Mesothelial cell of epicardium (in vitro differentiated cells): ENCODE data around the gene OBP2A. TPM values are rescaled to one million over a fixed set of nuclear protein-coding genes. Genes with fewer than 3 reads are reported as not detected.

Source experiments
- DNase-seq, 2 experiments: peaks; one replicate each; pipeline ENCODE4 v3.0.0; 2021; ENCODE audit warnings: low spot score in 2 of 2; ENCODE audit not compliant: unreplicated experiment in 2 of 2
- H3K27ac Mint-ChIP-seq: 2 replicates; pipeline ENCODE4 v1.8.0; 2021; ENCODE audit warnings: mixed read lengths
- H3K27me3 Mint-ChIP-seq: 2 replicates; pipeline ENCODE4 v1.8.0; 2021; ENCODE audit warnings: low read depth, mixed read lengths
- H3K36me3 Mint-ChIP-seq: 2 replicates; pipeline ENCODE4 v1.8.0; 2021; ENCODE audit warnings: mixed read lengths
- H3K4me1 Mint-ChIP-seq: 2 replicates; pipeline ENCODE4 v1.8.0; 2021; ENCODE audit warnings: mixed read lengths
- H3K4me3 Mint-ChIP-seq: 2 replicates; pipeline ENCODE4 v1.8.0; 2021; ENCODE audit warnings: mild to moderate bottlenecking, moderate library complexity, mixed read lengths
- H3K9me3 Mint-ChIP-seq: 2 replicates; pipeline ENCODE4 v1.8.0; 2021; ENCODE audit warnings: mixed read lengths
- CTCF ChIP-seq: fragments of 200-600 bp; sonication (generic); IDR thresholded peaks from one replicate; pipeline ENCODE4 v1.5.0; 2021; ENCODE audit warnings: antibody characterized with exemption; ENCODE audit not compliant: unreplicated experiment
- total RNA-seq: library from RNA; stranded (reverse); gene quantifications from 3 replicates; pipeline ENCODE4 v1.2.1, GENCODE V29; 2021

Gene OBP2A
- total RNA-seq, 1 donor from 2014 or later: not detected

DNA sequence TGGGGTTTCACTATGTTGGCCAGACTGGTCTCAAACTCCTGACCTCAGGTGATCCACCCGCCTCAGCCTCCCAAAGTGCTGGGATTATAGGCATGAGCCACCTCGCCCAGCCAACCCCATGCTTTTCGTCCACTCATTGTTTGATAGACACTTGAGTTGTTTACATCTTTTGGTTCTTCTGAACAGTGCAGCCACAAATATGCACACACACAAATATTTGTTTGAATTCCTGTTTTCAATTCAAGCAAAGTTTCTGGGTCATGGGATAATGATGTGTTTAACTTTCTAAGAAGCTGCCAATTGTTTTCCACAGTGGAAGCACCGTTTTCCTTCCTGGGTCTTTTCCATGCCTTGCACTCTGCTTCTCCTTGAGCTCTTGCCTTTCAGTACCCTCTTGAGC lies 8.8 kb downstream of the OBP2A start:
- Mint-ChIP-seq H3K36me3 (no peaks in the 10 kb centered on the region), H3K27ac (no peak overlapping the region), H3K9me3 (peaks cover 13% of the 10 kb centered on the region), H3K4me3 (no peak overlapping the region), H3K4me1 (no peaks in the 10 kb centered on the region), H3K27me3 (no peaks in the 10 kb centered on the region)
- no peak for TF ChIP-seq CTCF
- no peak for DNase-seq

DNA sequence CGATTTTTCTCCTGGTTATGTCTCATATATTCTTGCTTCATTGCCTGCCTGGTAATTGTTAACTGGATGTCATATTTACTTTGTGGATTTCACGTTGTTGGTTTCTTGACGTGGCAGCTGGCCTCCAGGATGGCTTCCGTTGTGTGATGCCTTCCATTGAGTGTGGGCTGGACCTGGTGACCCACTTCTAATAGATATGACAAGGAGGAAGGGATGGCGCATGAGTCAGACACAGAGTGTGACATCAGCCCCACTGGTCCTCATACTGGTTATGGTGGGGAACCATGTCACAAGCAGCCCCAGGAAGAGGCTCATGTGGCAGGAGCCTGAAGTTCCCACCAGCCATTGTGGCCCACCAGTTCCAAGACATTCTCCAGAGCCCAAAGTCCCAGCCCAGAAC lies 9.3 kb downstream of the OBP2A start:
- H3K4me3 Mint-ChIP-seq: no peak overlapping the region
- no peak overlapping the region for H3K27ac Mint-ChIP-seq
- H3K9me3 Mint-ChIP-seq: peaks cover 13% of the 10 kb centered on the region
- DNase-seq: no peak
- TF ChIP-seq CTCF: no peak
- H3K4me1 Mint-ChIP-seq: no peaks in the 10 kb centered on the region
- H3K36me3 Mint-ChIP-seq: no peaks in the 10 kb centered on the region
- no peaks in the 10 kb centered on the region for H3K27me3 Mint-ChIP-seq

DNA sequence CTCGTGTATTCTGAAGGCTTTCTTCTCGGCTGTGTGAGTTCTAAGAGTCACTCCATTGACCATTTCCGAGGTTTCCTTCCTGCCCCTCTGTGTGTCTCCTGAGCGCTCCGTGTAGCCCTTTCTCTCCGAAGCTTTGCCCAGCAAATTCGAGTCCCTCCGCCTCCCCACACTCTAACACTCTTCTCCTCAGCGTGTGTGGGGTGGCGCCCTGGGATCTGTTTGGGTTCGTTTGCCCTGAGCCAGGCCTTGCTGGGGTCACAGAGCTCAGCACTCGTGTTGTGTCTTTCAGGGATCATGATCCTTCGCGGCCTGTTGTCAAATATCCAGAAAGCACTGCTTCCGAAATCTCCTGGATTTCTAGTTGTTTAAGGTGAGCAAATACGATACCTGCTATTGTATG lies 10.0 kb downstream of the OBP2A start:
- no peaks in the 10 kb centered on the region for H3K27me3 Mint-ChIP-seq
- DNase-seq: no peak
- peaks cover 5% of the 10 kb centered on the region for H3K4me1 Mint-ChIP-seq
- H3K9me3 Mint-ChIP-seq: peaks cover 13% of the 10 kb centered on the region
- TF ChIP-seq CTCF: no peak
- H3K36me3 Mint-ChIP-seq: no peaks in the 10 kb centered on the region
- H3K4me3 Mint-ChIP-seq: no peak overlapping the region
- H3K27ac Mint-ChIP-seq: no peak overlapping the region

- Mint-ChIP-seq H3K27me3 (no peaks in the 10 kb centered on the region), H3K36me3 (no peaks in the 10 kb centered on the region), H3K4me1 (peaks cover 5% of the 10 kb centered on the region), H3K9me3 (peaks cover 10% of the 10 kb centered on the region), H3K4me3 (no peak overlapping the region), H3K27ac (no peak overlapping the region)
- DNase-seq: no peak
- no peak for TF ChIP-seq CTCF
Measured at GRCh38 chr9:135559606-135560005, 13.7 kb downstream of the OBP2A start.

GRCh38 chr9:135561391-135562234 lies 15.7 kb downstream of the OBP2A start, which contains the start of gene PAEP:
Gene PAEP (plus strand): TSS chr9:135561756.
- Mint-ChIP-seq H3K27ac (no peak within 1 kb of the TSS), H3K4me1 (peaks cover 5% of the 10 kb centered on the region), H3K27me3 (peaks cover 2% of the 10 kb centered on the region), H3K36me3 (no peaks in the 10 kb centered on the region), H3K4me3 (no peak within 1 kb of the TSS), H3K9me3 (no peaks in the 10 kb centered on the region)
- TF ChIP-seq CTCF: no peak
- DNase-seq: no peak
